HepG2 (cell line): ENCODE data around the gene ZBTB22. TPM values are rescaled to one million over a fixed set of nuclear protein-coding genes. Genes with fewer than 3 reads are reported as not detected.

Experiments used
- DNMT3B ChIP-seq: conservative IDR thresholded peaks from 2 replicates; pipeline ENCODE4 v1.6.1; 2016; ENCODE audit warnings: missing biosample characterization, control low read depth
- GATAD2A ChIP-seq: IDR thresholded peaks from 2 replicates; pipeline ENCODE4 v1.6.1; 2016
- MNT ChIP-seq: fragments of 450-650 bp; IDR thresholded peaks from 2 replicates; pipeline ENCODE4 v1.6.1; 2016
- MXD1 ChIP-seq: sonication (generic); formaldehyde crosslinking; IDR thresholded peaks from 2 replicates; pipeline ENCODE4 v1.4.0; 2020; ENCODE audit warnings: mild to moderate bottlenecking, missing genetic modification reagents
- RORA ChIP-seq: sonication (generic); formaldehyde crosslinking; IDR thresholded peaks from 2 replicates; pipeline ENCODE4 v1.5.0; 2020; ENCODE audit warnings: mild to moderate bottlenecking, missing genetic modification reagents, moderate library complexity
- SIX4 ChIP-seq: sonication (generic); formaldehyde crosslinking; IDR thresholded peaks from 2 replicates; pipeline ENCODE4 v1.4.0; 2020; ENCODE audit warnings: missing genetic modification reagents
- SMARCE1 ChIP-seq: fragments of 450-650 bp; IDR thresholded peaks from 2 replicates; pipeline ENCODE4 v1.6.1; 2017; ENCODE audit warnings: borderline replicate concordance
- SYNCRIP ChIP-seq: fragments of 200-400 bp; formaldehyde crosslinking; IDR thresholded peaks from 2 replicates; pipeline ENCODE4 v1.6.1; 2018; ENCODE audit warnings: mild to moderate bottlenecking, low read depth, low read length; ENCODE audit not compliant: insufficient read depth
- U2AF1 ChIP-seq: fragments of 200-400 bp; formaldehyde crosslinking; optimal IDR thresholded peaks from 2 replicates; pipeline ENCODE3; 2017; ENCODE audit warnings: mild to moderate bottlenecking, low read depth, low read length
- ZHX2 ChIP-seq, 2 experiments: sonication (generic) in 1 of 2; formaldehyde crosslinking in 1 of 2; IDR thresholded peaks; 2 replicates each; pipeline versions ENCODE4 v1.6.1 to v1.9.0; 2014 to 2022; ENCODE audit warnings: antibody characterized with exemption in 1 of 2, borderline replicate concordance in 1 of 2, inconsistent platforms in 1 of 2, low read depth in 1 of 2, missing genetic modification reagents in 1 of 2
- ZNF136 ChIP-seq: sonication (generic); formaldehyde crosslinking; IDR thresholded peaks from 2 replicates; pipeline ENCODE4 v1.8.1; 2022; ENCODE audit warnings: low read depth, mild to moderate bottlenecking, moderate library complexity, missing genetic modification reagents
- ZNF678 ChIP-seq: sonication (generic); formaldehyde crosslinking; IDR thresholded peaks from 2 replicates; pipeline ENCODE4 v1.4.0; 2020; ENCODE audit warnings: mild to moderate bottlenecking, missing genetic modification reagents
- ZNF772 ChIP-seq: sonication (generic); formaldehyde crosslinking; IDR thresholded peaks from 2 replicates; pipeline ENCODE4 v1.5.0; 2020; ENCODE audit warnings: mild to moderate bottlenecking, missing genetic modification reagents
- ZNF776 ChIP-seq: sonication (generic); formaldehyde crosslinking; IDR thresholded peaks from 2 replicates; pipeline ENCODE4 v1.4.0; 2020; ENCODE audit warnings: mild to moderate bottlenecking, missing genetic modification reagents
- polyA plus RNA-seq, 8 experiments: library from polyadenylated mRNA; depleted of rRNA in 3 of 8; stranded (reverse) in 7 of 8; unstranded in 1 of 8; fragments of >200 nt; fragmentation: Illumina TruSeq in 4 of 8; extraction: Trizol in 4 of 8; gene quantifications; 2 replicates each; pipeline versions ENCODE4 v1.2.1 to v1.2.3, GENCODE V29; 2011 to 2016; ENCODE audit warnings: low read depth in 4 of 8, missing spikeins in 1 of 8, mixed read lengths in 1 of 8; ENCODE audit not compliant: insufficient read depth in 1 of 8
- total RNA-seq, 5 experiments: library from RNA; depleted of rRNA; stranded (reverse); fragments of >200 nt; fragmentation: Illumina TruSeq; extraction: Trizol; gene quantifications; 2 replicates each; pipeline ENCODE4 v1.2.3, GENCODE V29; 2016; ENCODE audit warnings: low read depth in 1 of 5
- TF ChIP-seq, protein P1 (sequence below): sonication (generic); formaldehyde crosslinking; IDR thresholded peaks from 2 replicates; pipeline ENCODE4 v1.5.0; 2020; ENCODE audit warnings: missing genetic modification reagents

ZBTB22 gene
- total and polyA plus RNA-seq, 2 of the 13 experiments (the other 11 are each of a cell fraction or from before 2014, with no cell fraction given): 8.0 to 10.6 TPM

GRCh38 chr6:33299237-33299944 lies 18.2 kb downstream of the ZBTB22 start (continued):
- TF ChIP-seq ZHX2 (IDR thresholded peaks at IDR 0.05; ENCODE audit: low read depth): peak; percentile 38; the same call in 1 of the 2 replicates
- TF ChIP-seq ZHX2 (CRISPR knock-in tag; IDR thresholded peaks at IDR 0.05; ENCODE audit: borderline replicate concordance): no peak
- TF ChIP-seq MXD1: peak; percentile 84
- TF ChIP-seq, protein P1, sequence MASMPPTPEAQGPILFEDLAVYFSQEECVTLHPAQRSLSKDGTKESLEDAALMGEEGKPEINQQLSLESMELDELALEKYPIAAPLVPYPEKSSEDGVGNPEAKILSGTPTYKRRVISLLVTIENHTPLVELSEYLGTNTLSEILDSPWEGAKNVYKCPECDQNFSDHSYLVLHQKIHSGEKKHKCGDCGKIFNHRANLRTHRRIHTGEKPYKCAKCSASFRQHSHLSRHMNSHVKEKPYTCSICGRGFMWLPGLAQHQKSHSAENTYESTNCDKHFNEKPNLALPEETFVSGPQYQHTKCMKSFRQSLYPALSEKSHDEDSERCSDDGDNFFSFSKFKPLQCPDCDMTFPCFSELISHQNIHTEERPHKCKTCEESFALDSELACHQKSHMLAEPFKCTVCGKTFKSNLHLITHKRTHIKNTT: no peak
- no peak for TF ChIP-seq DNMT3B (CRISPR knock-in tag)
- peak; percentile 69; the same call in 1 of the 2 replicates for TF ChIP-seq ZNF772 (CRISPR knock-in tag)
- TF ChIP-seq RORA (CRISPR knock-in tag): no peak
- peak; percentile 80; the same call in 1 of the 2 replicates for TF ChIP-seq ZNF136 (CRISPR knock-in tag)
- no peak for TF ChIP-seq ZNF678 (CRISPR knock-in tag)
- TF ChIP-seq U2AF1: peak; percentile 98
- peak; percentile 68; the same call in 1 of the 2 replicates for TF ChIP-seq GATAD2A
- TF ChIP-seq SMARCE1: no peak
- TF ChIP-seq ZNF776 (CRISPR knock-in tag): no peak
- TF ChIP-seq SYNCRIP: no peak
- no peak for TF ChIP-seq MNT
- TF ChIP-seq SIX4 (CRISPR knock-in tag): no peak; the same call in 1 of the 2 replicates
